Measurements from ENCODE around the gene C11orf16.
"Not testable (repeated sequence)": the region's sequence is repeated elsewhere in the genome, so short reads cannot be mapped to it uniquely, and the experiment has no call there.

Gene C11orf16

GRCh38 chr11:8935789-8936188 lies 3.0 kb upstream of the C11orf16 start:
- DNase-seq (ENCODE audit: low spot score), result not testable (repeated sequence)

DNA sequence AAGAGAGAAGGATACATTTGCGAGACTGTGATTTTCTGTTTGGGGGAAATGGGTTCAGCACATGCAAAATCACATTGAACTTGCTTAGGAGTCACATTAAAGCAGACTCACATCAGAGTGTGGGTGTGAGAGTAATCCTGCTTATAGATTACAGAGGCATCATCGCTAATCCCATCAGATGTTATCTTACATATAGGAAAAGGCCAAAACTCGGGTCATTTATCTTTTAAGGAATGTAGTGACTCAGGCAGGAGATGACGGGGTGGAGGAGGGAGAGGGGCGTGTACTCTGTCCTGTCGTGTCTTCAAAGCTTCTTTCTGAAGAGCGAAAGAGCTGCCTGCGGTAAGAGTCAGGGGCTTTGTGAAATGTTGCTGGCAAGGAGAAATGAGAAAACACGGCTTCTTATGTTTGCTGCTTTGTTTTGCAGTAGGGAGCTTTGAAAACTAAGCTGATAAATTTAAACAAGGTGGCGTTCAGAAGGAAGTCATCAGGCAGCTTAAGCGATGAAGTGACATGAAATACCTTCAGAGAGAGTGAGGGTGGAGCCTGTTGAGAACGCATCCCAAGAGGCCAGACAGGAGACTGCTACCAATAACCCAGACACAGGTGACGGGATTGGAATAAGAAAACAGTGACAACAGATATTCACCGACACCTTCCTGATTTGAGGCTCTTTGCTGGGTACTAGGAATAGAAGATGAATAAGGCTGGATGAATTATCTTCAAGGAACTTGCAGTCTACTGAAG lies 2.2 kb upstream of the C11orf16 start:
- DNase-seq (ENCODE audit: low spot score), result no peak

- DNase-seq (ENCODE audit: low spot score), result no peak
These were observed 1.2 kb upstream of the C11orf16 start for GRCh38 chr11:8933931-8934330.

GRCh38 chr11:8930456-8931175 lies 2.1 kb downstream of the C11orf16 start:
- DNase-seq (ENCODE audit: low spot score), result no peak

DNA sequence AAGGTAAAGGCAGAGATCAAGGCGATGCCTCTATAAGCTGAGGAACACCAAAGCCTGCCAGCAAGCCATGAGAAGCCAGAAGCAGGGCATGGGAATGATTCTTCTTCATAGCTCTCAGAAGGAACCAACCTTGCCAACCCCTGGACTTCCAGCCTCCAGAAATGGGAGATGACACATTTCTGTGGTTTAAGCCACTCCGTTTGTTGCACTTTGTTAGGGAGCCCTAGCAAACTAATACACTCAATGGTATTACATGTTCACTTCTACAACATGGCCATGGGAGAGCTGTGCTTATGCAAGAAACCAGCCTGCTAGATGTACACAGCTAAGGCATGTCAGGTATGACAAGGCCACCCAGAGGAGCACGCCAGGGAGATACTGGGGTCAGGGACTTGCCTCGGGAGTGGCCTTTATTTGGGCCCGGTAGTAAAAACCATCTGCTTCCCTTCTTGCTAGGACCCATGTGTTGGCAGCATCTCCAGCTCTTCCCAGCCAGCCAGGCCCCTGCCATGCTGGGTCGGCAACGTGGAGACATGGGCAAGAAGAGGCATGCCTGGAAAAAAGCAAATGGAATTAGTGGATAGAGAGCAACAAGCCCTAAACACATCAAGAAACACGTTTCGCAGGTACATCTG lies 3.6 kb downstream of the C11orf16 start:
- DNase-seq (ENCODE audit: low spot score), result no peak

DNA sequence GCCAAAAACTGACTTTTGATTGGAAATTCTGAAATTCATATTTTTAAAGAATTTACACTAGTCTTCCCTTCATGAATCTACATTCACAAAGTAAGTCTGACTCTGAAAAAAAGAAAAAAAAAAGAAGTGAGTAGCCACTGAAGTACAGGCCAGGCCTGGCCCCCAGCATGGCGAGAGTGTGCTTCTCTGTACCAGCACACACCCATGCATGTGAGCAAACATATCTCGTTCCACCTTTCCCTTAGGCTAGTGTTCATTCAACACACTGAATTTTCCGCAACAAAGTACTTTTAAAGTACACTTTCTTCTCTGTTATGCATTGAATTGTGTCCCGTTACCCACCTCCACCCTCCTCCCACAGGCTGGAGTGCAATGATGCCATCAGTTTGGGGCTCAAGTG lies 4.5 kb downstream of the C11orf16 start:
- DNase-seq (ENCODE audit: low spot score), result no peak

DNA sequence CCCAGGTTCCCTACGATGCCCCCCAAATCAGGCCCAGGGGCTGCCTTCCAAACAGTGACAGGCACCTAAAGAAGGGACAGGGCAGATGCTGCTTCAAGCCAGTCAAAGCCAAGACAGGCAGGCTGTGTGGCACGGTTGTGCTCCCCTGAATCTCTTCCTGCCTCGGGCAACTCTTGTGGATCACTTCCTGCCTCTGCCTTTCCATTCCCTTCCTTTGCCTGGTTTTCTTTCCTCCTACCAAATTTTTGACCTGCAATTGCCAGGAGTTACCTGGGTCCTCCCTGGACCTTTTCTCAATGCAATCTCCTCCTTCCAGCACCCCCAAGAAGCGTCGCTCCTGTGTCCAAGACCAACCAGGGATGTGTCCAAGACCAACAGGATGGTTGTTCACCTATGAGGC lies 5.5 kb downstream of the C11orf16 start:
- DNase-seq (ENCODE audit: low spot score), result no peak

DNA sequence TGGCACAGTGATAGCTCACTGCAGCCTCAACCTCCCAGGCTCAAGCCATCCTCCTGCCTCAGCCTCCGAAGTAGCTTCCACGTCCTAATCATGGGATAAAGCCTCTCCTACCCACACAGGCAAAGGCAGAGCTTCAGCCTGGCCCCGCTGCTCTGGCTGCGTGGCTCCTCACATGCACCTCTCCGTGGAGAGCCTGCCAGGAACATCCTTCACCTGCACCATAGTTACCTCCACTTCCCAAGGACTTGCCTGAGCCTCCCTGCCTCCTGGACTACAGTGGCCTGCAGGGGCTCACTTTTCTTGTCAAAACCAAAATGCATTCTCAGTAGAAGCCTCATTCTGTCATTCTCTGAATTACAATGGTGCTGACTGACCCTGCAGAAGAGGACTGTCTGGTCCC lies 6.5 kb downstream of the C11orf16 start:
- no peak for DNase-seq (ENCODE audit: low spot score)

DNA sequence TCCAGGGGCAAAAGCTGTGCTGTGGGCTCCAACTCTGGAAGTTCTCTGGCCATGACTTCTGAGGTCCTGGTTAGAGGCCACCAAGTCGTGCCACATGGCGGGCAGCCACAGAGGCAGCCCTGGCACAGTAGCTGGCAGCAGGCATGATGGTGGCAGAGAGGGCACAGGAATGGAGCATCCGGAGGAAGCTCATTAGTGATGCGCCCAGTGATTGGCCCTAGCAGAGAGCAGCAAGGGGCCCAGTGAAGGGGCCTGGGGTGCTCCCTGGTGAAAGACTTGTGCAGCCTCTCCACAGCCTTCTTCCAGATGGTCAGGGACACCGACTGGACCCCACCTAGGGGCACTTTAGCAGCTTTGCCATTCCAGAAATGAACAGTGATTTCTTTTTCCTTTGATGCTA lies 7.0 kb downstream of the C11orf16 start:
- DNase-seq (ENCODE audit: low spot score), result no peak

- DNase-seq (ENCODE audit: low spot score), result no peak
These were observed 10.1 kb downstream of the C11orf16 start for GRCh38 chr11:8922691-8923090.

DNA sequence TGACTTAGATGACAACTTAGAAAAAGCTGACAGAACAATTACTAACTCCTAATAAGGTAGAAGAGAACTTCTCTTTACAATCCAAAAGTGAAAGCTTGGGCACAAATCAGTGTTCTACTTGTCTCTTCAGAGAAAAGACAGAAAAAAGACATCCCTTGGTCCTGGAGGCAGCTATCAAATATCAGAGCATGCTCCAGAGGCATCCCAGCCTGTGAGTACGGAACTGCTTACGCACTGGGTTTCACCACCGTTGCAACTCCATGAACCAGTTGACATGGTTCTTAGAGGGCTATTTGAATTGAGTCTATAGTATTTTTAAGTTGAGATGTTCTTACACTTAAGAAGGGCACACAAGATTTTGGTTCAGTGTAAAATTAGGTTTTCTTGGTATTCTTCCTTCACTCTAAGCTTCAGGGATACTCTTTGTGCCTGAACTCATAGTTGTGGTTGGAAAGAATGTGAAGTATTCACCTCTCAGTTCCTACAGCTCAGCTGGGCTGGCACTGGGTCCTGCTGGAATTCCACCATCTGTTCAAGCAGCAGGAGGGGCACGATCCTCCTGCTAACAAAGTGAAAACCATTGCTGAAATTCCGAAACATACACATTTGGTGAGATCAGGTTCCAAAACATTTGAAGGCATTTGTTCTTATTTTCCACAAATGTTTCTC lies 15.5 kb downstream of the C11orf16 start:
- peak; percentile 90 for DNase-seq (ENCODE audit: low spot score)

DNA sequence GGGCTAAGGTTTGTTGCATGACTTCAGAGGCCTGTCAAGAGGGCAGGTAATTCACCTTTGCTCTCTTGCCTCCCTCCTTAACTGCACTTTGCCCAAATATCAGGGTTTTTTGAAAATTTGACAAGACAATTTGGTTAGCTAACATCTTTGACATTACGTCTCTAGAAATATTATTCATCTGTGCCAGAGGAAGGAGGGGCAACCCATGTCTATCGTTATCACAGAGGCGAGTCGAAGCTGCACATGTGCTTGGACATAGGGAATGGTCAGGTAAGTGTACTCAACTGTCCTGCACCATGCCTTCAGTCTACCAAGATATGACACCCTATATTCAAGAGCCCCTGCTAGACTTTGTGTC lies 18.1 kb downstream of the C11orf16 start:
- DNase-seq (ENCODE audit: low spot score), result no peak

DNA sequence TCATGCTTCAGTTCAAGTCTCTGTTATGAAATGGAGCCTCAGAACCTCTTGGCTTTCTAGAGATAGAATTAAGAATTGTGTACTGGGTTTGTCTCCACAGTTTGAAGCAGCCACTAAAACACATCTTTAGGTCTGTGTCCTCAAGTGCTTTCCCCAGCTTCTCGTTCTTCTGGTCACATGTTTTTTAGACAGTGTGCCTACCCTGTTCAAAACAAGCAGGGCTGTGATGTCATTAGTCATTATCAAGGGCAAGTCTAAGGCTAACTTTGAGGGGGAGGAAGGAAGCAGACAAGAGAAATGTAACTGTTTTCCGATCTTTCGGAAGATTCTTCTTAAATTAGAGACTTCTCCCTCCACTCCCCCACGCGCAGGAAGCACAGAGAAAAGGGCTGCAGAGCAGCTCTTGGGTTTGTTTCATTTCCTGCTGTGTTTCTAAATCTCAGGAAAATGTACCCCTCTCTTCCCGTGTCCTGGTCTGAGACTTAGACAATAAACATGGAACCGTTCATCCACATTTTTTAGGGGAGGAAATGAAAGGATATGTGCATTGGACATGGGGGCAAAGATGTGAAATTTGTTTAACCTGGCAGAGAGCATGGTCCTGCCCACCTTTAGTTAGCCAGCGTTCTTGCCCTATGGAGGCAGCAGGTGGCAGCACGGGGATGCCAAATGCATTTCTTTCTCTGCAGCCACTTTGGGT lies 18.6 kb downstream of the C11orf16 start:
- peak; percentile 71 for DNase-seq (ENCODE audit: low spot score)

GRCh38 chr11:8911029-8911823 lies 21.5 kb downstream of the C11orf16 start, which contains the start of gene AKIP1:
TSS of gene AKIP1 (plus strand) at chr11:8911189. CDS start at chr11:8911450, 261 bp downstream.
- peak; percentile 95 for DNase-seq (ENCODE audit: low spot score)

GRCh38 chr11:8910649-8911026 lies 22.1 kb downstream of the C11orf16 start:
- no peak for DNase-seq (ENCODE audit: low spot score)

- no peak for DNase-seq (ENCODE audit: low spot score)
These were observed 24.6 kb downstream of the C11orf16 start for GRCh38 chr11:8908099-8908498.

DNA sequence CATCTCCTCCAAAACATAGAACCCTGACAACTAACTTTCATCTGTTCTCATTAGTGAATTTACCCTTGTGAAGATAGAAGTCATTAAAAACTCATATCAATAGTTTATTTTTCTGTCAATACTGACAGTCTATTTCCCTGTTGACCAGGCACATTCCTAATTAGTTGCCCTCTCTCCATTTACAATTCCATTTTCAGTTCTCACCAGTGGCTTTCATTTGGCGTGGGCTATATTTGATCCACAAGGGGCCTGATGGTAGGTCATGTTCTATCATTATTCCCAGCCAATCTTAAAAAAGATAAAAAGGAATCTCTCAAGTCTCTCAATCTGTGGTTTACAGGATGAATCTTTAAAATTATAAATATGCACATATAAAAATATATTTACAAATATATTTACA lies 25.6 kb downstream of the C11orf16 start:
- no peak for DNase-seq (ENCODE audit: low spot score)

DNA sequence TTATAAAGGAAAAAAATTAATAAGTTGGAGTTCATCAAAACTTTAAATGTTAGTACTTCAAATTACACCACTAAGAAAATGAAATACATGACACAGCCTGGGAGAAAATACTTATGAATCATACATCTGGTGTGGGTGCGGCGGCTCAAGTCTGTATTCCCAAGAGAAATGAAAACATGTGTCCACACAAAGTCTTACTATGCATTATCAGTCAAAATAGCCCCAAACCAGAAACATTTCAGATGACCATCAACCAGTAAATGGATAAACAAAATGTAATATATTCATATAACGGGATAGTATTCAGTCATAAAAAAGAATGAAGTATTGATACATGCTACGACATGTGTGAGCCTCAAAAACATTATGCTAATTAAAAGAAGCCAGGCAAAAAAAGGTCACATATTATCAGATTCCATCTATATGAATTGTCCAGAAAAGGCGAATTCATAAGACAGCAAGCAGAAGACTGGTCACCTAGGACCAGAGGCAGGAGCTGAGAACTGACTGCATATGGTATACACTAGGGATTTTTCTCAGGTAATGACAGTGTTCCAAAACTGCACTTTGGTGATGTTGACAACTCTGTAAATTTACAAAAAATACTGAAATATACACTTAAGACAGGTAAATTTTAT lies 27.1 kb downstream of the C11orf16 start:
- no peak for DNase-seq (ENCODE audit: low spot score)

DNA sequence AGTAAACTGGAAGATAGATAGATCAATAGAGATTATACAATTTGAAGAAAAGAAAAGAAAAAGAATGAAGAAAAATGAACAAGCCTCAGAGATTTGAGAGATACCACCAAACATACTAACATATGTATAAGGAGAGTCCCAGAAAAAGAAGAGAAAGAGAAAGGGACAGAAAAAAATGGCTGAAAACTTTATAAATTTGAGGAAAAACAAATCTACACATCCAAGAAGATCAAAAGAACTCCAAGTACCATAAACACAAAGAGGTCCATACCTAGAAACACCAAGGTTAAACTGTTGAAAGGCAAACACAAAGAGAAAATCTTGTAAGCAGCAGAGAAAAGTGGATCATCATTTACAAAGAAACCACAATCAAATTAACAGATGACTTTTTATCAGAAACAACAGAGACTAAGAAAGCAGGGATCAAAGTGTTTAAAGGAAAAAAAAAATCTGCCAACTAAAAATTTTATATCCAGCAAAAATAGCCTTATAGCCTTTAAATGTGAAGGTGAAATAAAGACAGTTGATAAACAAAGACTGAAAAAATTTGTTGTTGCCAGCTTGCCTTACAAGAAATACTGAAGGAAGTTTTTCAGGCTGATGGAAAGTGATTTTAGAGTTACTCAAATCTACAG lies 33.5 kb downstream of the C11orf16 start:
- no peak for DNase-seq (ENCODE audit: low spot score)

GRCh38 chr11:8891185-8891584 lies 41.6 kb downstream of the C11orf16 start:
- not testable (repeated sequence) for DNase-seq (ENCODE audit: low spot score)

All from cerebellar cortex (tissue), 1 donor.